ENCODE measurements around the gene DYNC1I1.

The DYNC1I1 gene

GRCh38 chr7:95802270-95802669 lies 29.9 kb downstream of the DYNC1I1 start:
- TF ChIP-seq, protein P1, sequence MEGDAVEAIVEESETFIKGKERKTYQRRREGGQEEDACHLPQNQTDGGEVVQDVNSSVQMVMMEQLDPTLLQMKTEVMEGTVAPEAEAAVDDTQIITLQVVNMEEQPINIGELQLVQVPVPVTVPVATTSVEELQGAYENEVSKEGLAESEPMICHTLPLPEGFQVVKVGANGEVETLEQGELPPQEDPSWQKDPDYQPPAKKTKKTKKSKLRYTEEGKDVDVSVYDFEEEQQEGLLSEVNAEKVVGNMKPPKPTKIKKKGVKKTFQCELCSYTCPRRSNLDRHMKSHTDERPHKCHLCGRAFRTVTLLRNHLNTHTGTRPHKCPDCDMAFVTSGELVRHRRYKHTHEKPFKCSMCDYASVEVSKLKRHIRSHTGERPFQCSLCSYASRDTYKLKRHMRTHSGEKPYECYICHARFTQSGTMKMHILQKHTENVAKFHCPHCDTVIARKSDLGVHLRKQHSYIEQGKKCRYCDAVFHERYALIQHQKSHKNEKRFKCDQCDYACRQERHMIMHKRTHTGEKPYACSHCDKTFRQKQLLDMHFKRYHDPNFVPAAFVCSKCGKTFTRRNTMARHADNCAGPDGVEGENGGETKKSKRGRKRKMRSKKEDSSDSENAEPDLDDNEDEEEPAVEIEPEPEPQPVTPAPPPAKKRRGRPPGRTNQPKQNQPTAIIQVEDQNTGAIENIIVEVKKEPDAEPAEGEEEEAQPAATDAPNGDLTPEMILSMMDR (conservative IDR thresholded peaks at IDR 0.05; ENCODE audit: low read depth, low read length) = no peak
- no peak for DNase-seq (ENCODE audit: low read depth)
- H3K4me3 ChIP-seq (ENCODE audit: low read length) = no peak overlapping the region

GRCh38 chr7:95804052-95804451 lies 31.7 kb downstream of the DYNC1I1 start:
- DNase-seq (ENCODE audit: low read depth) = no peak
- no peak overlapping the region for H3K4me3 ChIP-seq (ENCODE audit: low read length)
- TF ChIP-seq, protein P1 (conservative IDR thresholded peaks at IDR 0.05; ENCODE audit: low read depth, low read length) = no peak

DNA sequence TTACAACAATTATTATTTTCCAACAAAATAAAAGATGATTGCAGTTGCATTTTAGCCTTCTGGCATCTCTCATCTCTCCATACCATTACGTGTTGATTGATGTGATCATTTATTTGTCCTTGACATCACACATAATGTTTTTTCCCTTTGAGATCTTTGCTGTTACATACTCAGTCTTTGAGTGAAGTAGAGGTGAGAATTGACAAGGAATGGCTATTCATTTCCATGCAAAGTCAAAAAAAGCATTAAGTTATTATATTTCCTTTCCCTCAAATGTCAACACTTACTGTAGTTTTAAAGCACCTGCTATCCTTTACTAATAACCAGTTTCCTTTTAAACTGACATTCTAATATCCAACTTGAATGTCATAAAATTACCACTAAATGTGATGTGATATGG lies 33.6 kb downstream of the DYNC1I1 start:
- TF ChIP-seq, protein P1 (conservative IDR thresholded peaks at IDR 0.05; ENCODE audit: low read depth, low read length) = no peak
- H3K4me3 ChIP-seq (ENCODE audit: low read length) = no peak overlapping the region
- DNase-seq (ENCODE audit: low read depth) = no peak

- no peak overlapping the region for H3K4me3 ChIP-seq (ENCODE audit: low read length)
- TF ChIP-seq, protein P1 (conservative IDR thresholded peaks at IDR 0.05; ENCODE audit: low read depth, low read length) = no peak
- no peak for DNase-seq (ENCODE audit: low read depth)
Measured at GRCh38 chr7:95808396-95808795, 36.0 kb downstream of the DYNC1I1 start.

- peak; percentile 69 for DNase-seq (ENCODE audit: low read depth)
- no peak overlapping the region for H3K4me3 ChIP-seq (ENCODE audit: low read length)
- TF ChIP-seq, protein P1 (conservative IDR thresholded peaks at IDR 0.05; ENCODE audit: low read depth, low read length) = no peak
Measured at GRCh38 chr7:95811846-95812445, 39.6 kb downstream of the DYNC1I1 start.

- DNase-seq (ENCODE audit: low read depth) = no peak
- H3K4me3 ChIP-seq (ENCODE audit: low read length) = no peak overlapping the region
- TF ChIP-seq, protein P1 (conservative IDR thresholded peaks at IDR 0.05; ENCODE audit: low read depth, low read length) = no peak
Measured at GRCh38 chr7:95814721-95815120, 42.4 kb downstream of the DYNC1I1 start.

- no peak for DNase-seq (ENCODE audit: low read depth)
- TF ChIP-seq, protein P1 (conservative IDR thresholded peaks at IDR 0.05; ENCODE audit: low read depth, low read length) = no peak
Measured at GRCh38 chr7:95817866-95818640, 45.7 kb downstream of the DYNC1I1 start.

More at GRCh38 chr7:95817866-95818640, 45.7 kb downstream of the DYNC1I1 start:
- no peak overlapping the region for H3K4me3 ChIP-seq (ENCODE audit: low read length)
